ENCODE measurements around the gene SLC66A3. TPM values are rescaled to one million over a fixed set of nuclear protein-coding genes. Genes with fewer than 3 reads are reported as not detected.

Gene SLC66A3
- total RNA-seq, 1 experiment from 2014 or later = 13.3 TPM

DNA sequence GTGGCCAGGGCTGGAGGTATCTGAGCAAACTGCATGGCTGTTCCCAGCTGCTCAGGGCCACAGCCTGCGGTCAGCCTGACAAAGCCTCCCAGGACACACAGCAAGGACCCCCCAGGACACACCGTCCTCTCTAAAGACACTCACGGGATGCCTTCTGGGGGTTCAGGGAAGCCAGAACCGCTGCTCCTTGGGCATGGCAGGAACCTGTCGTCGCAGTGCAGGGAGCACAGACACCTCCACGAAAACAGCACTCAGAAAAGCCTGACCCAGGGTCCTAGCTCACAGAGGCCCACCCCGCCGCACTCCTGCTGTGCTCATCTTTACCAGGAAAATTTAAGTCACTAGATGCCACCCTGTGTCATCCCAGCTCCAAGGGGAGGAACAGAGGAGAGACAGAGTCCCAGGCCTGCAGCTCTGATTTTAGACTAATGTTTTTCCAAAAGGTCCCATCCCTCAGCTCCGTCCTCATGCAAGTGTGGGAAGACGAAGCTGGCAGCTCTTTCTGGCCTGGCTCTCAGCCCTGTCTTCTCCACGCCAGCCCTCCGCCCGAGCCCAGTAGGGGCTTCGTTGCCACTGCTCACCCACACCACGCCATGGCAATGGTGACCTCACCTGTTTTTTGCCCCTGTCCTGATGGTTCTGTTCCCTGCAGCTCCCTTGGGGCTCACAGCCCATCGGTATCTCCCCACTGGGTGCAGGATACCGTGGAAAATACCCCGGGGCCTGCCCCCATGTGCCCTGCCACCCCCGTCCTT lies 23.9 kb upstream of the SLC66A3 start:
- Mint-ChIP-seq H3K27ac (peak overlapping the region in 1 of 3 experiments; percentile 70; a peak in 1 of 7 replicates), H3K9me3 (no peaks in the 10 kb centered on the region), H3K27me3 (ENCODE audit: low read depth) (peaks cover 3% of the 10 kb centered on the region), H3K36me3 (ENCODE audit: insufficient read depth in 1 of 3, low read depth in 3 of 3) (no peaks in the 10 kb centered on the region; a peak in 2 of 7 replicates), H3K4me3 (no peak overlapping the region), H3K4me1 (peaks cover 17 to 22% of the 10 kb centered on the region in 2 experiments)
- no peaks in the 10 kb centered on the region for H3K27me3 ChIP-seq (ENCODE audit: insufficient read depth, low read length)
- no peak overlapping the region for H3K14ac ChIP-seq (ENCODE audit: insufficient read depth, low read length)
- TF ChIP-seq, protein P1, sequence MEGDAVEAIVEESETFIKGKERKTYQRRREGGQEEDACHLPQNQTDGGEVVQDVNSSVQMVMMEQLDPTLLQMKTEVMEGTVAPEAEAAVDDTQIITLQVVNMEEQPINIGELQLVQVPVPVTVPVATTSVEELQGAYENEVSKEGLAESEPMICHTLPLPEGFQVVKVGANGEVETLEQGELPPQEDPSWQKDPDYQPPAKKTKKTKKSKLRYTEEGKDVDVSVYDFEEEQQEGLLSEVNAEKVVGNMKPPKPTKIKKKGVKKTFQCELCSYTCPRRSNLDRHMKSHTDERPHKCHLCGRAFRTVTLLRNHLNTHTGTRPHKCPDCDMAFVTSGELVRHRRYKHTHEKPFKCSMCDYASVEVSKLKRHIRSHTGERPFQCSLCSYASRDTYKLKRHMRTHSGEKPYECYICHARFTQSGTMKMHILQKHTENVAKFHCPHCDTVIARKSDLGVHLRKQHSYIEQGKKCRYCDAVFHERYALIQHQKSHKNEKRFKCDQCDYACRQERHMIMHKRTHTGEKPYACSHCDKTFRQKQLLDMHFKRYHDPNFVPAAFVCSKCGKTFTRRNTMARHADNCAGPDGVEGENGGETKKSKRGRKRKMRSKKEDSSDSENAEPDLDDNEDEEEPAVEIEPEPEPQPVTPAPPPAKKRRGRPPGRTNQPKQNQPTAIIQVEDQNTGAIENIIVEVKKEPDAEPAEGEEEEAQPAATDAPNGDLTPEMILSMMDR (conservative IDR thresholded peaks at IDR 0.05) = no peak
- no peak overlapping the region for H3K4me2 ChIP-seq (ENCODE audit: insufficient read depth, insufficient read length, low read length)
- no peak overlapping the region for H2AK5ac ChIP-seq (ENCODE audit: insufficient read length, low read length)
- no peak overlapping the region for H3K27ac ChIP-seq (ENCODE audit: insufficient read length, low read depth, low read length)
- no peak overlapping the region for H4K5ac ChIP-seq (ENCODE audit: insufficient read length, low read depth, low read length)
- H3K18ac ChIP-seq (ENCODE audit: insufficient read length, low read depth, low read length) = no peak overlapping the region
- H2BK120ac ChIP-seq (ENCODE audit: low read depth, low read length, poor library complexity, severe bottlenecking) = no peak overlapping the region
- no peak overlapping the region for H2AFZ ChIP-seq (ENCODE audit: low read length)
- no peak overlapping the region for H2BK20ac ChIP-seq (ENCODE audit: low read depth, low read length, poor library complexity, severe bottlenecking)
- H3K79me2 ChIP-seq (ENCODE audit: insufficient read depth, low read length) = no peaks in the 10 kb centered on the region
- H2BK5ac ChIP-seq (ENCODE audit: insufficient read length, low read length) = no peak overlapping the region
- H3K9ac ChIP-seq (ENCODE audit: extremely low read depth, insufficient read length, low read length) = no peak overlapping the region
- no peaks in the 10 kb centered on the region for H4K20me1 ChIP-seq (ENCODE audit: control insufficient read depth, insufficient read depth, insufficient read length)
- H2BK15ac ChIP-seq (ENCODE audit: low read depth, low read length) = no peak overlapping the region
- peaks cover 11% of the 10 kb centered on the region for H3K23me2 ChIP-seq (ENCODE audit: insufficient read length, low read depth, low read length, poor library complexity, severe bottlenecking)
- no peak overlapping the region for H3K23ac ChIP-seq (ENCODE audit: insufficient read length, low read depth, low read length)
- no peak for DNase-seq
- H3K9me3 ChIP-seq (ENCODE audit: control insufficient read depth, low read depth, low read length) = no peaks in the 10 kb centered on the region
- no peak overlapping the region for H4K8ac ChIP-seq (replicated peaks; ENCODE audit: insufficient read length, low read depth, low read length)
- no CpG with 5 or more reads among the region's 20 CpGs for WGBS (ENCODE audit: extremely low coverage, insufficient read length, low lambda C conversion rate)
- no peak overlapping the region; the same call in 1 of the 2 replicates for H3K4ac ChIP-seq (ENCODE audit: low read depth, low read length)
- no peaks in the 10 kb centered on the region for H3K79me1 ChIP-seq (ENCODE audit: insufficient read depth, low read depth, low read length, poor library complexity, severe bottlenecking)
- no peak overlapping the region for H3K56ac ChIP-seq (ENCODE audit: insufficient read length, low read depth, low read length)
- H3K4me1 ChIP-seq (ENCODE audit: insufficient read depth, low read length) = no peaks in the 10 kb centered on the region; the same call in 1 of the 2 replicates
- H3T11ph ChIP-seq (ENCODE audit: low read length) = no peak overlapping the region
- H4K91ac ChIP-seq (ENCODE audit: insufficient read length, low read depth, low read length) = no peak overlapping the region
- H2BK12ac ChIP-seq (ENCODE audit: insufficient read length, low read depth, low read length) = no peak overlapping the region
